Ishikawa (cell line): ENCODE results near the gene MEGF11.

Experiments used
- EGR1 ChIP-seq: IDR thresholded peaks from 2 replicates; pipeline ENCODE4 v1.6.1; 2012
- EP300 ChIP-seq: IDR thresholded peaks from 2 replicates; pipeline ENCODE4 v1.6.1; 2012; ENCODE audit warnings: borderline replicate concordance
- FOXM1 ChIP-seq: IDR thresholded peaks from 2 replicates; pipeline ENCODE4 v1.6.1; 2012; ENCODE audit warnings: low read depth, borderline replicate concordance
- MAX ChIP-seq: IDR thresholded peaks from 2 replicates; pipeline ENCODE4 v1.6.1; 2012
- NFIC ChIP-seq: IDR thresholded peaks from 2 replicates; pipeline ENCODE4 v1.6.1; 2012
- RAD21 ChIP-seq: IDR thresholded peaks from 2 replicates; pipeline ENCODE4 v1.6.1; 2012; ENCODE audit warnings: low read depth
- TAF1 ChIP-seq: IDR thresholded peaks from 2 replicates; pipeline ENCODE4 v1.6.1; 2012; ENCODE audit warnings: low read depth, mild to moderate bottlenecking
- TEAD4 ChIP-seq: IDR thresholded peaks from 2 replicates; pipeline ENCODE4 v1.6.1; 2012
- YY1 ChIP-seq: IDR thresholded peaks from 2 replicates; pipeline ENCODE4 v1.6.1; 2012; ENCODE audit warnings: low read depth
- TF ChIP-seq, protein P1 (sequence below): IDR thresholded peaks from 2 replicates; pipeline ENCODE4 v1.6.1; 2012; ENCODE audit warnings: low read depth, mild to moderate bottlenecking

GRCh38 chr15:66188464-66188863 is 65.1 kb downstream of the MEGF11 start:
- TF ChIP-seq EP300 (no peak), YY1 (no peak), NFIC (no peak), MAX (no peak), RAD21 (peak; percentile 17; the same call in 1 of the 2 replicates), FOXM1 (no peak), EGR1 (no peak), TAF1 (no peak), TEAD4 (no peak)
- TF ChIP-seq, protein P1, sequence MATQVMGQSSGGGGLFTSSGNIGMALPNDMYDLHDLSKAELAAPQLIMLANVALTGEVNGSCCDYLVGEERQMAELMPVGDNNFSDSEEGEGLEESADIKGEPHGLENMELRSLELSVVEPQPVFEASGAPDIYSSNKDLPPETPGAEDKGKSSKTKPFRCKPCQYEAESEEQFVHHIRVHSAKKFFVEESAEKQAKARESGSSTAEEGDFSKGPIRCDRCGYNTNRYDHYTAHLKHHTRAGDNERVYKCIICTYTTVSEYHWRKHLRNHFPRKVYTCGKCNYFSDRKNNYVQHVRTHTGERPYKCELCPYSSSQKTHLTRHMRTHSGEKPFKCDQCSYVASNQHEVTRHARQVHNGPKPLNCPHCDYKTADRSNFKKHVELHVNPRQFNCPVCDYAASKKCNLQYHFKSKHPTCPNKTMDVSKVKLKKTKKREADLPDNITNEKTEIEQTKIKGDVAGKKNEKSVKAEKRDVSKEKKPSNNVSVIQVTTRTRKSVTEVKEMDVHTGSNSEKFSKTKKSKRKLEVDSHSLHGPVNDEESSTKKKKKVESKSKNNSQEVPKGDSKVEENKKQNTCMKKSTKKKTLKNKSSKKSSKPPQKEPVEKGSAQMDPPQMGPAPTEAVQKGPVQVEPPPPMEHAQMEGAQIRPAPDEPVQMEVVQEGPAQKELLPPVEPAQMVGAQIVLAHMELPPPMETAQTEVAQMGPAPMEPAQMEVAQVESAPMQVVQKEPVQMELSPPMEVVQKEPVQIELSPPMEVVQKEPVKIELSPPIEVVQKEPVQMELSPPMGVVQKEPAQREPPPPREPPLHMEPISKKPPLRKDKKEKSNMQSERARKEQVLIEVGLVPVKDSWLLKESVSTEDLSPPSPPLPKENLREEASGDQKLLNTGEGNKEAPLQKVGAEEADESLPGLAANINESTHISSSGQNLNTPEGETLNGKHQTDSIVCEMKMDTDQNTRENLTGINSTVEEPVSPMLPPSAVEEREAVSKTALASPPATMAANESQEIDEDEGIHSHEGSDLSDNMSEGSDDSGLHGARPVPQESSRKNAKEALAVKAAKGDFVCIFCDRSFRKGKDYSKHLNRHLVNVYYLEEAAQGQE: no peak
